DND-41 (cell line): Measurements from ENCODE around the gene PACS1.

Experiments used
- EZH2 ChIP-seq: IDR thresholded peaks from 3 replicates; pipeline ENCODE4 v1.6.1; 2012; ENCODE audit warnings: borderline replicate concordance, low read depth, mild to moderate bottlenecking, moderate library complexity, low read length, inconsistent platforms; ENCODE audit not compliant: severe bottlenecking
- TF ChIP-seq, protein P1 (sequence below): IDR thresholded peaks from 2 replicates; pipeline ENCODE4 v1.5.1; 2012; ENCODE audit warnings: borderline replicate concordance, low read length, moderate library complexity, mild to moderate bottlenecking; ENCODE audit not compliant: poor library complexity, severe bottlenecking; ENCODE audit errors: extremely low read depth

GRCh38 chr11:66228521-66228920 is 158.4 kb downstream of the PACS1 start:
- TF ChIP-seq, protein P1, sequence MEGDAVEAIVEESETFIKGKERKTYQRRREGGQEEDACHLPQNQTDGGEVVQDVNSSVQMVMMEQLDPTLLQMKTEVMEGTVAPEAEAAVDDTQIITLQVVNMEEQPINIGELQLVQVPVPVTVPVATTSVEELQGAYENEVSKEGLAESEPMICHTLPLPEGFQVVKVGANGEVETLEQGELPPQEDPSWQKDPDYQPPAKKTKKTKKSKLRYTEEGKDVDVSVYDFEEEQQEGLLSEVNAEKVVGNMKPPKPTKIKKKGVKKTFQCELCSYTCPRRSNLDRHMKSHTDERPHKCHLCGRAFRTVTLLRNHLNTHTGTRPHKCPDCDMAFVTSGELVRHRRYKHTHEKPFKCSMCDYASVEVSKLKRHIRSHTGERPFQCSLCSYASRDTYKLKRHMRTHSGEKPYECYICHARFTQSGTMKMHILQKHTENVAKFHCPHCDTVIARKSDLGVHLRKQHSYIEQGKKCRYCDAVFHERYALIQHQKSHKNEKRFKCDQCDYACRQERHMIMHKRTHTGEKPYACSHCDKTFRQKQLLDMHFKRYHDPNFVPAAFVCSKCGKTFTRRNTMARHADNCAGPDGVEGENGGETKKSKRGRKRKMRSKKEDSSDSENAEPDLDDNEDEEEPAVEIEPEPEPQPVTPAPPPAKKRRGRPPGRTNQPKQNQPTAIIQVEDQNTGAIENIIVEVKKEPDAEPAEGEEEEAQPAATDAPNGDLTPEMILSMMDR = no peak
- TF ChIP-seq EZH2 = no peak
